ENCODE data around the gene TAF11L4. TPM values are rescaled to one million over a fixed set of nuclear protein-coding genes. Genes with fewer than 3 reads are reported as not detected.
"Not testable (repeated sequence)": the region's sequence is repeated elsewhere in the genome, so short reads cannot be mapped to it uniquely, and the experiment has no call there.

Gene TAF11L4
- polyA plus RNA-seq, 1 of the 3 experiments (the other 2 are of a cell fraction): not detected

DNA sequence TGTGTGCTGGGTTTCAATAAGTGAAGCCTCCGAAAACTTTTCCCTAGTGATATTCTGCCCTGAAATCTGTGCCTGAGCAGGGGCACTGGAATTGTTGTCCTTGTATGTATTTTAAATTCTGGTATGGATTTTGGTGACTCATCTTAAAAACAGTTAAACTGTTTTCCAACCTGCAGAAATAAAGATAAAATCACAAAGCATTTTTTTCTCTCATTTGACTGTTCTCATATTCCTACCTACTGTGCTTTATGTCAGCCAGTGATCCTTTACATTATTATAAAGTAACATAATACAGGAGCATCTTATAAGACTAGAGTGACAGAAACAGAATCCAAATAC is 34.5 kb upstream of the TAF11L4 start:
- CTCF ChIA-PET: no interaction called here
- H3K4me2 ChIP-seq: no peak overlapping the region
- no peaks in the 10 kb centered on the region for H3K79me2 ChIP-seq (ENCODE audit: insufficient read depth)
- H3K27ac ChIP-seq (ENCODE audit: low read depth in 2 of 2, low read length in 1 of 2): no peak overlapping the region
- no peaks in the 10 kb centered on the region for H4K20me1 ChIP-seq (ENCODE audit: insufficient read depth)
- H3F3A ChIP-seq (replicated peaks; ENCODE audit: insufficient read depth): no peaks in the 10 kb centered on the region
- WGBS (ENCODE audit: low lambda C conversion rate): 71% methylated on average over 1 of the region's 1 CpG
- TF ChIP-seq, protein P1, sequence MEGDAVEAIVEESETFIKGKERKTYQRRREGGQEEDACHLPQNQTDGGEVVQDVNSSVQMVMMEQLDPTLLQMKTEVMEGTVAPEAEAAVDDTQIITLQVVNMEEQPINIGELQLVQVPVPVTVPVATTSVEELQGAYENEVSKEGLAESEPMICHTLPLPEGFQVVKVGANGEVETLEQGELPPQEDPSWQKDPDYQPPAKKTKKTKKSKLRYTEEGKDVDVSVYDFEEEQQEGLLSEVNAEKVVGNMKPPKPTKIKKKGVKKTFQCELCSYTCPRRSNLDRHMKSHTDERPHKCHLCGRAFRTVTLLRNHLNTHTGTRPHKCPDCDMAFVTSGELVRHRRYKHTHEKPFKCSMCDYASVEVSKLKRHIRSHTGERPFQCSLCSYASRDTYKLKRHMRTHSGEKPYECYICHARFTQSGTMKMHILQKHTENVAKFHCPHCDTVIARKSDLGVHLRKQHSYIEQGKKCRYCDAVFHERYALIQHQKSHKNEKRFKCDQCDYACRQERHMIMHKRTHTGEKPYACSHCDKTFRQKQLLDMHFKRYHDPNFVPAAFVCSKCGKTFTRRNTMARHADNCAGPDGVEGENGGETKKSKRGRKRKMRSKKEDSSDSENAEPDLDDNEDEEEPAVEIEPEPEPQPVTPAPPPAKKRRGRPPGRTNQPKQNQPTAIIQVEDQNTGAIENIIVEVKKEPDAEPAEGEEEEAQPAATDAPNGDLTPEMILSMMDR (IDR thresholded peaks at IDR 0.05): no peak
- no peak for TF ChIP-seq RCOR1 (IDR thresholded peaks at IDR 0.05; ENCODE audit: low read length)
- TF ChIP-seq FOXM1 (IDR thresholded peaks at IDR 0.05; ENCODE audit: low read depth): no peak
- no peak for TF ChIP-seq RAD21 (IDR thresholded peaks at IDR 0.05; ENCODE audit: low read length)
- TF ChIP-seq MEF2A (IDR thresholded peaks at IDR 0.05; ENCODE audit: borderline replicate concordance, low read depth): no peak
- no peak for TF ChIP-seq TEAD4 (IDR thresholded peaks at IDR 0.05; ENCODE audit: borderline replicate concordance, insufficient read depth)
- no peak for TF ChIP-seq SMC3 (IDR thresholded peaks at IDR 0.05; ENCODE audit: low read depth, low read length)
- no peak for TF ChIP-seq EZH2phosphoT487 (IDR thresholded peaks at IDR 0.05; ENCODE audit: borderline replicate concordance, low read depth)
- H3K4me1 ChIP-seq (ENCODE audit: control insufficient read depth in 1 of 2, insufficient read depth in 2 of 2, low read depth in 1 of 2, low read length in 1 of 2): peaks cover 0 to 3% of the 10 kb centered on the region in 2 experiments; a peak in 2 of 4 replicates
- no peak overlapping the region for H3K4me3 ChIP-seq (ENCODE audit: low read depth in 2 of 2, low read length in 1 of 2)
- H3K36me3 ChIP-seq (replicated peaks in 1 of 2; ENCODE audit: control insufficient read depth in 1 of 2, insufficient read depth in 2 of 2, low read length in 1 of 2): no peaks in the 10 kb centered on the region
- H3K27me3 ChIP-seq (ENCODE audit: insufficient read depth): no peaks in the 10 kb centered on the region
- no peak for DNase-seq
- POLR2A ChIA-PET: no interaction called here
- no peak overlapping the region for H3K9ac ChIP-seq
- H2AFZ ChIP-seq (ENCODE audit: low read depth): no peak overlapping the region
- H3K9me2 ChIP-seq: no peaks in the 10 kb centered on the region
- H3K9me3 ChIP-seq: no peaks in the 10 kb centered on the region

DNA sequence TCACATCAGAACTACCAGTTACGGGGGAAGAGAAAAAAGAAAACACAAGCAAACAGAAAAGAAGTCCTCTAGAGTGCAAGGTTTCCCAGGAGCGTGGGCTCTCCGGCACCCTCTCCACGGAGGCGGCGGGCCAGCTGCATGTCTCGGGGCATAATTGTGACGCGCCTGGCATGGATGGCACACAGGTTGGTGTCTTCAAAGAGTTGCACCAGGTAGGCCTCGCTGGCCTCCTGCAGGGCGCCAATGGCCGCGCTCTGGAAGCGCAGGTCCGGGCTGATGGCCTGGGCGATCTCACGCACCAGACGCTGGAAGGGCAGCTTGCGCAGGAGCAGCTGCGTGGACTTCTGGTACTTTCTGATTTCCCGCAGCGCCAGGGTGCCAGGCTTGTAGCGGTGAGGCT is 30.3 kb upstream of the TAF11L4 start:
- H3K27me3 ChIP-seq (ENCODE audit: insufficient read depth); POLR2A ChIA-PET; DNase-seq; H3K9me2 ChIP-seq; H3F3A ChIP-seq (replicated peaks; ENCODE audit: insufficient read depth); H4K20me1 ChIP-seq (ENCODE audit: insufficient read depth); H3K36me3 ChIP-seq (replicated peaks in 1 of 2; ENCODE audit: control insufficient read depth in 1 of 2, insufficient read depth in 2 of 2, low read length in 1 of 2); H3K4me2 ChIP-seq; H3K79me2 ChIP-seq (ENCODE audit: insufficient read depth); H3K4me1 ChIP-seq (ENCODE audit: control insufficient read depth in 1 of 2, insufficient read depth in 2 of 2, low read depth in 1 of 2, low read length in 1 of 2); H2AFZ ChIP-seq (ENCODE audit: low read depth); H3K4me3 ChIP-seq (ENCODE audit: low read depth in 2 of 2, low read length in 1 of 2); H3K9ac ChIP-seq; H3K9me3 ChIP-seq; H3K27ac ChIP-seq (ENCODE audit: low read depth in 2 of 2, low read length in 1 of 2): not testable (repeated sequence)
- CTCF ChIA-PET: interaction anchor here (0.6 kb wide), 1 partner anchor 275 kb away, joined by 3 read pairs; no protein-coding TSS in a partner anchor
- 92% methylated on average over 8 of the region's 23 CpGs for WGBS (ENCODE audit: low lambda C conversion rate)

DNA sequence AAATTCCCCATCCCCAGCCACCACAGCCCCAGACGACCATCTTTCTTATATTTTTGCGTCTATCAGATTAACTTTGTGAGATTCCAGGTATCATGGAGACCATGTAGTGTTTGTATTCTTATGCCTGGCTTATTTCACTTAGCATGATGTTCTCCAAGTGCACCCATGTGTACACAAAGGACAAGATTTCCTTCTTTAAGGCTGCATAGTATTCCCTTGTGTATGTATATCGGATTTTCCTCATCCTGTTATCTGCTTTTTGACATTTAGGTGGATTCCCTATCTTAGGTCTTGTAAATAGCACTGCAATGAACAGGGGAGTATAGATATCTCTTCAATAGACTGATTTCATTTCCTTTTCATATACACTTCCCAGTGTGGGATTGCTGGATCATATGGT is 28.8 kb upstream of the TAF11L4 start:
- H3K27me3 ChIP-seq (ENCODE audit: insufficient read depth): no peaks in the 10 kb centered on the region
- no peak overlapping the region for H3K4me2 ChIP-seq
- no peaks in the 10 kb centered on the region for H3K79me2 ChIP-seq (ENCODE audit: insufficient read depth)
- H2AFZ ChIP-seq (ENCODE audit: low read depth): no peak overlapping the region
- no peak overlapping the region for H3K4me3 ChIP-seq (ENCODE audit: low read depth in 2 of 2, low read length in 1 of 2)
- no peak for DNase-seq
- H3K27ac ChIP-seq (ENCODE audit: low read depth in 2 of 2, low read length in 1 of 2): no peak overlapping the region
- no peaks in the 10 kb centered on the region for H3K4me1 ChIP-seq (ENCODE audit: control insufficient read depth in 1 of 2, insufficient read depth in 2 of 2, low read depth in 1 of 2, low read length in 1 of 2)
- no peaks in the 10 kb centered on the region for H3F3A ChIP-seq (replicated peaks; ENCODE audit: insufficient read depth)
- 46% methylated on average over 3 of the region's 3 CpGs for WGBS (ENCODE audit: low lambda C conversion rate)
- H3K36me3 ChIP-seq (replicated peaks in 1 of 2; ENCODE audit: control insufficient read depth in 1 of 2, insufficient read depth in 2 of 2, low read length in 1 of 2): no peaks in the 10 kb centered on the region
- H4K20me1 ChIP-seq (ENCODE audit: insufficient read depth): no peaks in the 10 kb centered on the region
- CTCF ChIA-PET: interaction anchor here (1.0 kb wide), 1 partner anchor 11 kb away, joined by 3 read pairs; no protein-coding TSS in a partner anchor
- H3K9me2 ChIP-seq: no peaks in the 10 kb centered on the region
- H3K9ac ChIP-seq: no peak overlapping the region
- POLR2A ChIA-PET: no interaction called here
- H3K9me3 ChIP-seq: no peaks in the 10 kb centered on the region
- TF ChIP-seq TCF12 (IDR thresholded peaks at IDR 0.05) (no peak), FOSL2 (IDR thresholded peaks at IDR 0.05; ENCODE audit: borderline replicate concordance, low read depth) (no peak), TEAD4 (IDR thresholded peaks at IDR 0.05; ENCODE audit: borderline replicate concordance, insufficient read depth) (no peak), RXRA (IDR thresholded peaks at IDR 0.05; ENCODE audit: borderline replicate concordance, low read depth) (no peak), EP300 (IDR thresholded peaks at IDR 0.05; ENCODE audit: borderline replicate concordance in 1 of 2, low read depth in 1 of 2, low read length in 1 of 2) (no peak), SIN3A (IDR thresholded peaks at IDR 0.05; ENCODE audit: borderline replicate concordance, low read depth, low read length) (no peak), MXI1 (IDR thresholded peaks at IDR 0.05; ENCODE audit: low read depth, low read length) (no peak)
- TF ChIP-seq, protein P2, sequence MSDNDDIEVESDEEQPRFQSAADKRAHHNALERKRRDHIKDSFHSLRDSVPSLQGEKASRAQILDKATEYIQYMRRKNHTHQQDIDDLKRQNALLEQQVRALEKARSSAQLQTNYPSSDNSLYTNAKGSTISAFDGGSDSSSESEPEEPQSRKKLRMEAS (IDR thresholded peaks at IDR 0.05; ENCODE audit: low read depth): no peak
- TF ChIP-seq, protein P3, sequence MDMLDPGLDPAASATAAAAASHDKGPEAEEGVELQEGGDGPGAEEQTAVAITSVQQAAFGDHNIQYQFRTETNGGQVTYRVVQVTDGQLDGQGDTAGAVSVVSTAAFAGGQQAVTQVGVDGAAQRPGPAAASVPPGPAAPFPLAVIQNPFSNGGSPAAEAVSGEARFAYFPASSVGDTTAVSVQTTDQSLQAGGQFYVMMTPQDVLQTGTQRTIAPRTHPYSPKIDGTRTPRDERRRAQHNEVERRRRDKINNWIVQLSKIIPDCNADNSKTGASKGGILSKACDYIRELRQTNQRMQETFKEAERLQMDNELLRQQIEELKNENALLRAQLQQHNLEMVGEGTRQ (IDR thresholded peaks at IDR 0.05; ENCODE audit: borderline replicate concordance, low read depth, low read length): no peak
- TF ChIP-seq, protein P4, sequence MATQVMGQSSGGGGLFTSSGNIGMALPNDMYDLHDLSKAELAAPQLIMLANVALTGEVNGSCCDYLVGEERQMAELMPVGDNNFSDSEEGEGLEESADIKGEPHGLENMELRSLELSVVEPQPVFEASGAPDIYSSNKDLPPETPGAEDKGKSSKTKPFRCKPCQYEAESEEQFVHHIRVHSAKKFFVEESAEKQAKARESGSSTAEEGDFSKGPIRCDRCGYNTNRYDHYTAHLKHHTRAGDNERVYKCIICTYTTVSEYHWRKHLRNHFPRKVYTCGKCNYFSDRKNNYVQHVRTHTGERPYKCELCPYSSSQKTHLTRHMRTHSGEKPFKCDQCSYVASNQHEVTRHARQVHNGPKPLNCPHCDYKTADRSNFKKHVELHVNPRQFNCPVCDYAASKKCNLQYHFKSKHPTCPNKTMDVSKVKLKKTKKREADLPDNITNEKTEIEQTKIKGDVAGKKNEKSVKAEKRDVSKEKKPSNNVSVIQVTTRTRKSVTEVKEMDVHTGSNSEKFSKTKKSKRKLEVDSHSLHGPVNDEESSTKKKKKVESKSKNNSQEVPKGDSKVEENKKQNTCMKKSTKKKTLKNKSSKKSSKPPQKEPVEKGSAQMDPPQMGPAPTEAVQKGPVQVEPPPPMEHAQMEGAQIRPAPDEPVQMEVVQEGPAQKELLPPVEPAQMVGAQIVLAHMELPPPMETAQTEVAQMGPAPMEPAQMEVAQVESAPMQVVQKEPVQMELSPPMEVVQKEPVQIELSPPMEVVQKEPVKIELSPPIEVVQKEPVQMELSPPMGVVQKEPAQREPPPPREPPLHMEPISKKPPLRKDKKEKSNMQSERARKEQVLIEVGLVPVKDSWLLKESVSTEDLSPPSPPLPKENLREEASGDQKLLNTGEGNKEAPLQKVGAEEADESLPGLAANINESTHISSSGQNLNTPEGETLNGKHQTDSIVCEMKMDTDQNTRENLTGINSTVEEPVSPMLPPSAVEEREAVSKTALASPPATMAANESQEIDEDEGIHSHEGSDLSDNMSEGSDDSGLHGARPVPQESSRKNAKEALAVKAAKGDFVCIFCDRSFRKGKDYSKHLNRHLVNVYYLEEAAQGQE (IDR thresholded peaks at IDR 0.05; ENCODE audit: low read depth, low read length): no peak

Measured in SK-N-SH (cell line).